Activated T-helper 1 cell treated with anti-CD3 and anti-CD28 coated beads, Interleukin-12 subunit alpha, Interleukin-12 subunit beta, Interleukin-2, Interleukin-4 antibody, amounts not matched to agents 30 ng/mL and 10 ng/mL and 1 ng/mL, durations not matched to agents 14 hours and 24 hours and 36 hours (primary cell): Measurements from ENCODE around the gene ADCY1. TPM values are rescaled to one million over a fixed set of nuclear protein-coding genes. Genes with fewer than 3 reads are reported as not detected.

ENCODE experiments used
- DNase-seq: peaks from one replicate; pipeline ENCODE4 v3.0.0; 2021; ENCODE audit warnings: low spot score
- H3K27ac Mint-ChIP-seq: one replicate; pipeline ENCODE4 v1.8.0; 2021; ENCODE audit warnings: mild to moderate bottlenecking, mixed read lengths
- H3K27me3 Mint-ChIP-seq: one replicate; pipeline ENCODE4 v1.8.0; 2022; ENCODE audit warnings: mild to moderate bottlenecking, moderate library complexity, mixed read lengths; ENCODE audit not compliant: insufficient read depth
- H3K36me3 Mint-ChIP-seq: one replicate; pipeline ENCODE4 v1.8.0; 2021; ENCODE audit warnings: low read depth, mixed read lengths
- H3K4me1 Mint-ChIP-seq: one replicate; pipeline ENCODE4 v1.8.0; 2021; ENCODE audit warnings: low read depth, mixed read lengths
- H3K4me3 Mint-ChIP-seq: one replicate; pipeline ENCODE4 v1.8.0; 2021; ENCODE audit warnings: mild to moderate bottlenecking, moderate library complexity, mixed read lengths
- H3K9me3 Mint-ChIP-seq: one replicate; pipeline ENCODE4 v1.8.0; 2021; ENCODE audit warnings: mixed read lengths
- intact Hi-C: fragments of 100-400 bp; cut with micrococcal nuclease; formaldehyde crosslinking; loops from one replicate; pipeline ENCODE4 v1.15.1; 2024
- total RNA-seq: library from RNA; stranded (reverse); gene quantifications from 2 replicates; pipeline ENCODE4 v1.2.3, GENCODE V29; 2022

Gene ADCY1
- total RNA-seq, 1 donor from 2014 or later: 2.9 TPM

DNA sequence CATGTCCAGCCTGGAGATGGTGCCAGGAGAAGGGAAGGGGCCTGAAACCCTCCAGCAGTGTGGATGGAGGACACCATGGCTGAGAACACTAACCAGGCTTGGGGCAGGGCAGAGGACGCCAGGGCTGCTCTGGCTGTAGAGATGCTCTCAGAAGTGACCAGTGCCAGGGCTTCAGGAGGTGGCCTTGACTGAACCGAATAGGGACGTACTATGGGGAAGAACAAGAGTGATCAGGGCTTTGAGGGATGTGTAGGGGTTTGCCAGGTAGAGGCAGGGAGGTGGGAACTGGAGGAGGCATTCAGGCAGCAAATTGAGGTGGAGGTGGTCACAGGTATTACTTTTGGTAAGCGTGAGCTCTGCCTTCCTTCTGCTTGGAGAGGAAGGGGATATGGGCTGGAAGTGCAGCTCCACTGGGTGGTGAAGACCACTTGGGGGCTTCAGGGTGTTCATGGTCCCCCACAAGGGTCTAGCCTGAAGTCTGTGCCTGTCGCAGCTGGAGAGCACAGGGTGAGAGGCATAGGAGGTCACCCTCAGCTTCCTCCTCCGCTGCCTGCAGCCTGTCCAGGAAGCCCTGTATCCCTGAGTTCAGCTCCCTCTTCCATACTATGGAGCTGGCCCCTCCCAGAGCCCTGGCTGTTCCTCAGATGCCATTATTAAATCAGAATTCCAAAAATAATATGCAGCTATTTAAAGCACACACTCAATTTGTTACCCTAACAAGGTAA lies 27.8 kb downstream of the ADCY1 start:
- Mint-ChIP-seq H3K27me3 (no peaks in the 10 kb centered on the region), H3K27ac (no peak overlapping the region), H3K4me1 (no peaks in the 10 kb centered on the region), H3K9me3 (peaks cover 5% of the 10 kb centered on the region), H3K36me3 (no peaks in the 10 kb centered on the region), H3K4me3 (no peak overlapping the region)
- intact Hi-C loops: no loop called here
- no peak for DNase-seq

DNA sequence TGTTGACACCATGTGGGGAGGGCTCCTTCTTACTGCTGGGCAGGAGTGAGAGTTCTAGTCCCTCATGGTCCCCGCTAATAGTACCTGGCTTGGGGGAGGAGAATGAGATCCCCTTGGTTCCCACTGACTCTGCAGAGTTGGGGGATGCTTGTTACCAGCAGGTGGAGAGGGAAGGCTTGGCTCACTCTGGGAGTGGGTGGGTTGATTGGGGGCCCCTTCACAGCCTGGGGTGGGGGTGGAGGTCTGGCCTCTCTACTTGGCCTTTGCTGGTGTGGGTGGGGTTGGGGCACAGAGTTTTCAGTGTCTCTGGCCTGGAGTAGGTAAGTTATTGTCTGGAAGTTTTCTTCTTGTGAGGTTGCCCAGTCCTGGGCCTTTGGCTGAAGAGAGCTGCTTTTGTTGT lies 31.9 kb downstream of the ADCY1 start:
- H3K9me3 Mint-ChIP-seq: peaks cover 13% of the 10 kb centered on the region

DNA sequence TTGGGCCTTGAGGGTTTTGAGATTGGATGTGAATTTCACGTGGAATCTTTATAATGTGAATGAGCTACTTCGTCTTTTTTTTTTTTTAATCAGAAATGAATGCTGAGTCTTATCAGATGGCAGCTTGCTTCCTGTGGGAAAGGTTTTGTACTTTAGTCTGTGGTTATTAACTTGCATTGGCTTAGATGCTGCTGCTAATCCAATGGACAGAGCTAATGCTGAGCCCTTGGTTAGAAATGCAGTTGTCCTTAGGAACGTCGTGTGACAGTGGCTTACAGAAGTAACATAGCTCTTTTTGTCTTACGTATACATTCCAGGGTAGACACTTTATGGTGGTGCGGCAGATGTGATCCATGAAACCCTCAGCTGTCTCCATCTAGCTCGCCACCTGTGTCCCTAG lies 32.8 kb downstream of the ADCY1 start:
- Mint-ChIP-seq H3K36me3 (no peaks in the 10 kb centered on the region), H3K4me3 (no peak overlapping the region), H3K27me3 (no peaks in the 10 kb centered on the region), H3K4me1 (no peaks in the 10 kb centered on the region), H3K9me3 (peaks cover 13% of the 10 kb centered on the region), H3K27ac (no peak overlapping the region)
- intact Hi-C loops: no loop called here
- no peak for DNase-seq

More for the DNA sequence above, 31.9 kb downstream of the ADCY1 start:
- DNase-seq: no peak
- H3K27me3 Mint-ChIP-seq: no peaks in the 10 kb centered on the region
- no peak overlapping the region for H3K27ac Mint-ChIP-seq
- no peaks in the 10 kb centered on the region for H3K36me3 Mint-ChIP-seq
- H3K4me3 Mint-ChIP-seq: no peak overlapping the region
- no peaks in the 10 kb centered on the region for H3K4me1 Mint-ChIP-seq
- intact Hi-C loops: no loop called here

DNA sequence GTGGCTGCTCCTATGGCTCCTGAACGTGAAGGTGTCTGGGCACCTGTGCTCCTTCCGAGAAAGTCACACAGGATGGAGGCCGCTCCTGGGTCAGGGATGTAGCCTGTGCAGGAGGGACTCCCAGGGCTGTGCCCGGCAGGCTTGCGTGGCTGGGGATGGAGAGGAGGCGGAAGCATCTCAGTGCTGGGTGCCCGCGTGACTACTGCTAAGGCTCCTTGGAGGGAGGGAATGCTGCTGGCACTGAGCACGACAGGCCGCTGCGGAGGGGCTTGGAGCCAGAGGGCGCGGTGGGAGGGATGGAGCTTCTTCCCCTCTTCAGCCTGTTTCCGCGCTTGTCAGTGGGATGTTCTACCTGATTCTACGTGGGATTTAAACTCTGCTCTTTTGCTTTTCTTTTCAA lies 35.0 kb downstream of the ADCY1 start:
- Mint-ChIP-seq H3K4me3 (no peak overlapping the region), H3K27me3 (no peaks in the 10 kb centered on the region), H3K27ac (no peak overlapping the region), H3K36me3 (no peaks in the 10 kb centered on the region), H3K4me1 (no peaks in the 10 kb centered on the region), H3K9me3 (peaks cover 13% of the 10 kb centered on the region)
- no peak for DNase-seq
- intact Hi-C loops: no loop called here

DNA sequence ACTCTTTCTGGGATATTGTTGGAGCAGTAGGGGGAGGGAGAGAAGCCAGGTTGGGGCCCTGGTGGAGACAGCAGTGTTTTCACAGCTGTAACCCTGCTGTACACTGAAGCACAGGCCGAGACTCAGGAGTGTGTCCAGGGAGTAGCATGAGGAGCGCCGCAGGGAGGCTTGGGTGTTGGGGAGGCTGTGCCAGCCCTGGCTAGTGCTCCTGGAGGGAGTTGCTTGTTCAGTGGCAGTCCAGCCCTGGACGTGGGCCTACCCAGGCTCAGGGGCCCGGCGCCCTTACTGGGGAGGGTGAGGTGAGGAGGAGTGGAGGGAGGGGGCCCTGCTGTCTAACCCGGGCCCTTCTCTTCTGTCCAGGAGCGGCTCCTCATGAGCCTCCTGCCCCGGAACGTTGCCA lies 35.9 kb downstream of the ADCY1 start:
- intact Hi-C loops: no loop called here
- Mint-ChIP-seq H3K27me3 (no peaks in the 10 kb centered on the region), H3K4me1 (no peaks in the 10 kb centered on the region), H3K9me3 (peaks cover 11% of the 10 kb centered on the region), H3K36me3 (no peaks in the 10 kb centered on the region), H3K4me3 (no peak overlapping the region), H3K27ac (no peak overlapping the region)
- no peak for DNase-seq

DNA sequence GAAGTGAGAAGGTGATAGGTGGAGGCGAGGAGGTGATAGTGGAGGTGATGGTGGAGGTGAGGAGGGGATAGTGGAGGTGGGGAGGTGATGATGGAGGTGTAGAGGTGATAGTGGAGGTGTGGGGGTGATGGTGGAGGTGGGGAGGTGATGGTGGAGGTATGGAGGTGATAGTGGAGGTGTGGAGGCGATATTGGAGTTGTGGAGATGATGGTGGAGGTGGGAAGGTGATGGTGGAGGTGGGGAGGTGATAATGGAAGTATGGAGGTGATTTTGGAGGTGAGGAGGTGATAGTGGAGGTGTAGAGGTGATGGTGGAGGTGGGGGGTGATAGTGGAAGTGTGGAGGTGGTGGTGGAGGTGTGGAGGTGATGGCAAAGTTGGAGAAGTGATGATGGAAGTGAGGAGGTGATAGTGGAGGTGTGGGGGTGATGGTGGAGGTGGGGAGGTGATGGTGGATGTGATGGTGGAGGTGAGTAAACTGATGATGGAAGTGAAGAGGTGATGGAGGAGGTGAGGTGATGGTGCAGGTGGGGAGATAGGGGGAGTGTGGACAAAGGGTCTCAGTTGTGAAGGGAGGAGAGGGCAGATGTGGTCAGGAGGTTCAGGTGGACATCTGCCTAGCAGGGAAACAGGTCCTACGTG lies 36.6 kb downstream of the ADCY1 start:
- DNase-seq: no peak

DNA sequence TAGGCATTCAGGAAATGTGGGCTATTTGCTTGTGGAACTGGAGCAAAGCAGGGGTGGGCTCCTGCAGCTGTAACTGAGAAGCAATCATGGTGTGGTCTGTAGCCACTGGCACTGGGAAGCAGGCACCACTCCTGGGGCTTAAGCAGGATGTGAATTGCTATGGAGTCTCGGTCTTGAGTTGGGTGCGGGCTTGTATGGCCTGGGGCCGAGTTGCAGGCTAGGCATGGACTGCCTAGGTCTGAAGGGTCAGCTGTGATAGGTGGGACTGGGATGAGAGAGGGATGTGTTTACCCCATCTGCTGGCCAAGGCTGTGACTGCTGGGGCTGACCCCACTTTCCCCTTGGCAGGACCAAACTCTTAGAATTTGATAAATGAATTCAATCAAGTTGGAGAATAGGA lies 43.0 kb downstream of the ADCY1 start:
- H3K4me1 Mint-ChIP-seq: no peaks in the 10 kb centered on the region
- no peak overlapping the region for H3K4me3 Mint-ChIP-seq
- intact Hi-C loops: no loop called here
- H3K27ac Mint-ChIP-seq: no peak overlapping the region
- no peak for DNase-seq
- H3K36me3 Mint-ChIP-seq: no peaks in the 10 kb centered on the region
- H3K9me3 Mint-ChIP-seq: peaks cover 20% of the 10 kb centered on the region
- H3K27me3 Mint-ChIP-seq: no peaks in the 10 kb centered on the region

More for the DNA sequence above, 36.6 kb downstream of the ADCY1 start:
- H3K9me3 Mint-ChIP-seq: peaks cover 13% of the 10 kb centered on the region
- H3K4me3 Mint-ChIP-seq: no peak overlapping the region
- H3K4me1 Mint-ChIP-seq: no peaks in the 10 kb centered on the region
- intact Hi-C loops: no loop called here
- no peaks in the 10 kb centered on the region for H3K36me3 Mint-ChIP-seq
- no peaks in the 10 kb centered on the region for H3K27me3 Mint-ChIP-seq
- H3K27ac Mint-ChIP-seq: no peak overlapping the region

DNA sequence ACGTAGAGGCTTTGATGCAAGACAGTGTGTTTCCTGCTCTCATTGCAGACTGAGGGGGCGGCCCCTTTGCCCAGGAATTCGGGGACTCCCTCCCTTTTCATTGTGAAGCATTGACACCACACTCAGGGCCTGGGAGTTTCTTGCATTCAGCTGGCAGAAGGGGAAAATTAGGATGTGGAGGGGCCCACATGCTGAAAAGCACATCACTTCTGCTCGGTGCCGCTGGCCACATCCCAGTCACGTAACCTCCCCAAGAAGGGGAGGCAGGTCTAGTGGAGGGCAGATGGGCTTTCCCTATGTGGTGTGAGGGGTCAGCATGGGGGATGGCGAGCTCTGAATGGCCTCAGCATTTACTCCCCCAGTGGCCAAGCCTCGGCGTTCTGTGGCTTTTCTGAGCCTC lies 47.9 kb downstream of the ADCY1 start:
- Mint-ChIP-seq H3K4me1 (no peaks in the 10 kb centered on the region), H3K27ac (no peak overlapping the region), H3K36me3 (no peaks in the 10 kb centered on the region), H3K27me3 (no peaks in the 10 kb centered on the region), H3K9me3 (peaks cover 5% of the 10 kb centered on the region), H3K4me3 (no peak overlapping the region)
- no peak for DNase-seq
- intact Hi-C loops: no loop called here

DNA sequence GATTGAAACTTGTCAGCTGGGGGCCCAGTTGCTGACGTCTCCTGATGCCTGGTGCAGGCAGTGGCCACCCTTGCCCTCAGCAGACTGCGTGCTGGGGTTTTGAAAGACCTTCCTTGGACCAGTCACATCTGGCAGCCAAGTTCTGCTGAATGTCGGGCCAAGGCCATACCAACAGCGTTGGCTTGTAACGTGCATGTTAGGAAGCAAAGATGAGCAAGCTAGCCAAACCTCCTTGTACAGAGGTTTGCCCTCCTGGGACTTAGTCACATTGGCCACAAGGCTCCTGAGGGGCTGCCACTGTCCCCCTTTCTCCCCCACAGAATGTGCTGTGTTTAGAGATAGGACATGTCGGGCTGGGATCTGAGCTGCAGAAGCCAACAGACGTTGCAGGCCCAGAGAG lies 49.0 kb downstream of the ADCY1 start:
- intact Hi-C loops: no loop called here
- Mint-ChIP-seq H3K4me3 (no peak overlapping the region), H3K27ac (no peak overlapping the region), H3K27me3 (no peaks in the 10 kb centered on the region), H3K4me1 (no peaks in the 10 kb centered on the region), H3K36me3 (no peaks in the 10 kb centered on the region), H3K9me3 (peaks cover 5% of the 10 kb centered on the region)
- DNase-seq: no peak

DNA sequence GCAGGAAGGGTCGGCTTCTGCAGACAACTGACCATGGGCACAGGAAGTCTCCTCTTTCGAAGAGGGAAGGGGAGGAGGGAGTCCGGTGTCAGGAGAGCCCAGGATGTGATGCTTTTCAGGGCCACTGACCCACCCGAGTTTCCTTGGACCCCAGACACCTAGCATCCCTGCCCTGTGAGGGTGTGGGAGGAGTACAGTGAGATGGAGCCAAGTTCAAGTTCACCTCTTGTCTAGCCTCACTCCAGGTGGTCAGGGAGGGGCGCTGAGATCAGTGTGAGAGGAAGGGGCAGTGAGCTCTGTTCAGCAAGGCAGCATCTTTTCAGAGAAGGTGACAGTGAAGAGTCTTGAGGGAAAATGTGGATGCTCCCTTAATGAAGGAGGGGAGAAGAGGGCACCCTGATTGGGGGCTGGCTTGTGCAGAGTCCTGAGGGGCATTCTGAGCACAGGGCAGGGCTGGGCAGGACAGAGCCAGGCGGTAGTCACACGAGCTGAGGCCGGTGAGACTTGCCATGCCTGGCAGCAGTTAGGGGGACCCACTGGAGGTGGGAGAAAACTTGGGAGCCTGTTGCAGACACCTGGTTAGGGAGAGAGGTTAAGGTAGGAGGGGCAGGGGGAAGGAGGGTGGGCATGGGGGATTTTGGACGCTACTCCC lies 49.7 kb downstream of the ADCY1 start:
- intact Hi-C loops: no loop called here
- Mint-ChIP-seq H3K27ac (no peak overlapping the region), H3K27me3 (no peaks in the 10 kb centered on the region)

DNA sequence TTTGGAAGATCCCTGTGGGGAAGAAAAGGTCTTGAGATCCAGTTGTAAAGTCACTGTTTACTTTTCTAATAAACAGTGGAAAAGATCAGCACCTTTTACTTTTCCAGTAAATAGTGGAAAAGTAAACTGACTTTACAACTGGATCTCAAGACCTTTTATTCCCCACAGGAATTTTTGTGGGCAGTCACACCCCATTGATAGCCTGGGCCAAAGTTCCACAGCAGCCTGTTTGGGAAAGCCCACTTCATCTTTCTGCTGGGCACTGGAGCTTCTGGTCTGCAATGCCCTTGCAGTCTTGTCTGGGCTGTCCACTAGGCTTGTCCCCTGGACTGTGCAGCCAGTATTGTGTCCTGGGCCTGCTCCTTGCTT lies 50.2 kb downstream of the ADCY1 start:
- Mint-ChIP-seq H3K4me3 (no peak overlapping the region), H3K27me3 (no peaks in the 10 kb centered on the region), H3K36me3 (no peaks in the 10 kb centered on the region), H3K9me3 (peaks cover 5% of the 10 kb centered on the region), H3K4me1 (no peaks in the 10 kb centered on the region), H3K27ac (no peak overlapping the region)
- DNase-seq: no peak
- intact Hi-C loops: no loop called here

More for the DNA sequence above, 49.7 kb downstream of the ADCY1 start:
- no peaks in the 10 kb centered on the region for H3K36me3 Mint-ChIP-seq
- DNase-seq: no peak
- no peaks in the 10 kb centered on the region for H3K4me1 Mint-ChIP-seq
- H3K9me3 Mint-ChIP-seq: peaks cover 5% of the 10 kb centered on the region
- no peak overlapping the region for H3K4me3 Mint-ChIP-seq

DNA sequence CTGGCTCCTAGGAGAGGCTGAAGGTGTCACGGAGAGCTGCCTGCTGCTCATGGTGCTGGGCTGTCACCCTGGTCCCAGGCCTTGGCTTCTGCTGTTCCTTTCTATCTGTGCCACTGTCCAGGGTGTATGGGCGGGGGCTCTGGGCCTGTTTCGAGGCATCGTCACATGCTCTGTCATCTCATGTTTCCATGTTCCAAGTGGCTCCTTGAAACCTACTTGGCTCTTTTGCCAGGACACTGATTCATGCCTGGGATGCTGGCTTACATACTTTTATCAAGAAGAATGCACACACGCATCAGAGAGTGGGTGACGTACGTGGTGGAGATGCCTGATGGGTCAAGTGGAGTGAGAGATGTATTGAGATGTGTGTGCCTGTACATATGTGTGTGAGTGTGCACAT lies 50.9 kb downstream of the ADCY1 start:
- H3K9me3 Mint-ChIP-seq: peaks cover 4% of the 10 kb centered on the region
- DNase-seq: no peak
- H3K36me3 Mint-ChIP-seq: no peaks in the 10 kb centered on the region
- H3K4me1 Mint-ChIP-seq: no peaks in the 10 kb centered on the region
- no peaks in the 10 kb centered on the region for H3K27me3 Mint-ChIP-seq
- no peak overlapping the region for H3K4me3 Mint-ChIP-seq
- intact Hi-C loops: no loop called here
- H3K27ac Mint-ChIP-seq: no peak overlapping the region

DNA sequence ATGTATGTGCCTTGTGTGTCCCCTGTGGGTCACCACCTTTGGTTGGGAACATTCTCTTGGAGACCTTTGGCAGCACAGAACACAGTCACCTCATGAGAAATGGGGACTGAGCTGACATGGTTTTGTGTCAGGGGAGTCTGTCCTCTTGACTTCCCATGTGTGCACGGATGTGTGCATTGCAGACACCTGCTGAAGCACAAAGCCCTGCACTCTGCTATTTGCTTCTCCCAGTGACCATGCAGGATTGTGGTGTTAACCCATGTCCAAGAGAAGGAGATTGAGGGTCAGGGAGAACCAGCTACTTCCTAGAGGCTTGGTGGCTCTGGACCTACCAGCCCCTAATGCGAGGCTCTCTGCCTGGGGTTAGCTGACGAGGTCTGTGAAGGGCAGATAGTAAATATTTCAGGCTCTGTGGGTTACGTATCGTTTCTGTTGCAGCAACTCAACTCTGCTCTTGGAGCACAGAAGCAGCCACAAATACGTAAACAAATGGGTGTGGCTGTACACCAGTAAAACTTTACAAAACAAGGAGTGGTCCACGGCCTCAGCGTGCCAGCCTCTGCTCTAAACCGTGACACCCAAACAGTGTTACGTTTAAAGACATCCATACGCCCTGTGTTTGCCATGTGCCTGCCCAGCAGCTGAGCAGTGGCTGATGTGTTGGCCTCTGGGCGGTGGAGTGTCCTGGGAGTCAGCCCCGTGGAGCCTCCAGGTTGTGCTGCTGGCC lies 51.7 kb downstream of the ADCY1 start:
- H3K4me3 Mint-ChIP-seq: no peak overlapping the region
- no peaks in the 10 kb centered on the region for H3K9me3 Mint-ChIP-seq
- no peak for DNase-seq
- H3K27me3 Mint-ChIP-seq: no peaks in the 10 kb centered on the region
- H3K27ac Mint-ChIP-seq: no peak overlapping the region
- intact Hi-C loops: no loop called here
- no peaks in the 10 kb centered on the region for H3K36me3 Mint-ChIP-seq
- no peaks in the 10 kb centered on the region for H3K4me1 Mint-ChIP-seq
